ENCODE results near the gene MYBBP1A. TPM values are rescaled to one million over a fixed set of nuclear protein-coding genes. Genes with fewer than 3 reads are reported as not detected.
A peak's percentile ranks its signal among the peaks of the same experiment; 100 is the strongest.

Gene MYBBP1A
- total and polyA plus RNA-seq, 4 donors = 12.2 to 23.3 (median 20.0) TPM

DNA sequence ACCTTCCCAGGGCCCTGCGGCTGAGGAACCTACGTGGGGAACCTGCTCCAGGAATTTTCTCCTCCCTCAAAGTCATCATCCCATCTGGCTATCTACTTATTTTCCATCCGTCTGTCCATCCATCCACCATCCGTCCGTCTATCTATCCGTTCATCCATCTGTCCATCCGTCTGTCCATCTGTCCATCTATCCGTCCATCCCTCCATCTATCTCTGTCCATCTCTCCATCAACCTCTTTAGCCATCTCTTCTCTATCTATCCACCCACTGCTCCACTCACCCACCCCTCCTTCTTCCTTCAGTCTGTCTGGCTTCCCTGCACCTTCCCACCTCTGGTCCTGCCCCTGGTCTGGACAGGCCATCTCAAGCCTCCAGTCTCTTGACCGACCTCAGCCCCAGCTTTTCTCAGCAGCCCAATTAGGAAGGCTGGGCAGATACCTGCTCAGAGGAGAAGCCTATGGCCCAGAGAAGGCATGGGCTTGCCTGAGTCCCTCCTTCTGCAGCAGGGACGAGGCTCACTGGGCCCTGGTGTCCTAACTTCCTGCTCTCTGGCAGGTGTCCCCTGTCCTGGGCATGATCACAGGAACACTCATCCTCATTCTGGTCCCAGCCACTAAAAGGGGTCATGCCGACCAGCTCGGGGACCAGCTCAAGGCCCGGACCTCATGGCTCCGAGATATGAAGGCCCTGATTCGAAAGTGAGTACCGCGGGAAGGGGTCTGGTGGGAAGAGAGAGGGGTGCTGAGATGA, 23.0 kb downstream of the MYBBP1A start (continued):
- TF ChIP-seq EGR1 (IDR thresholded peaks at IDR 0.05; ENCODE audit: low read depth in 2 of 2) (no peak), RAD21 (IDR thresholded peaks at IDR 0.05) (no peak), TAF1 (conservative IDR thresholded peaks at IDR 0.05) (no peak)
- TF ChIP-seq, protein P1, sequence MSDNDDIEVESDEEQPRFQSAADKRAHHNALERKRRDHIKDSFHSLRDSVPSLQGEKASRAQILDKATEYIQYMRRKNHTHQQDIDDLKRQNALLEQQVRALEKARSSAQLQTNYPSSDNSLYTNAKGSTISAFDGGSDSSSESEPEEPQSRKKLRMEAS (IDR thresholded peaks at IDR 0.05) = no peak

DNA sequence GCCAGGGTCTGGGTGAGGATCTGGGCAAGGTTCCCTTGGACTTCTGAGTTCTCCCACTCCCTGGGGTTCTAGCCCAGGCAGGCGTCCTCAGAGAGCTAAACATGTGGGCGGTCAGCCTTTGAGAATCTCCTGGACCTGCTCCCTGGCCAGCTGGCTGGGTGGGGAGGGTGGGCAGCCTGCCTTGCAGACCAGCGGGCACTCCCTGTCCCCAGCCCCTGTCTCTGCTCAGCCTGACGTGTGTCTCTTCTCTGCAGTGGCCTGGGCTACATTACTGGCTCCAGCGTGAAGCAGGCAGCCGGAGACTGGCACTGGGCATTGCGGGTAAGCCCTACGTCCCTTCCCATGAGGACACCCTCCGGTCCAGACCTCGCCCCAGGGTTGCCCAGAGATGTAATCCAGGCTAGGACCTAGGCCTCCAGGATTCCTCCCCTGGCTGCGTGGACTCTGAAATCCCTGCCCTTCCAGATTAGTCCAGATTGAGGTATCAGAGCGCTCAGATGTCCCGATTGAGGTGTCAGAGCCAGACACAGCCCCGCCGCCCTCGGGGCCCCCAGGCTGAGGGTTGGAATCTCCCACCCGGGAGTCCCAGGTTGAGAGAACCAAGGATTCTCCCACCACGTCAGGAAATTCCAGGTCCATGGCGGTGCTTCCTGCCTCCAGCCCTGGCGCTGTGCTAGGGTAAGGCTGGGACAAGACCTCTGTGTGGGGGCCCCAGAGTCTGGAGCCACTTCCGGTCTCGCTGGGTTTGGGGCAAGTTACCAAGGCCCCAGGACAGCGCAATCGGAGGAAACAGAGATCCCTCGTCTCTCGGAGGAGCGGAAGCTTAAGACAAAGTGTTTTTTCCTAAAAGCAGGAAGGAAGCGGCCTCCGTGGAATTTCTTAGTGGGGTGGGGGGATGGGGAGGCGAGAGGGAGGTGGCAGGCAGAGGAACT, 24.1 kb downstream of the MYBBP1A start:
- peaks cover 7 to 23% (median 14%) of the 10 kb centered on the region in 4 donors for H3K4me1 ChIP-seq (ENCODE audit: control insufficient read depth in 4 of 4, insufficient read depth in 4 of 4, low read length in 3 of 4)
- no peak for TF ChIP-seq HNF4A (conservative IDR thresholded peaks at IDR 0.05)
- TF ChIP-seq YY1 (IDR thresholded peaks at IDR 0.05) = no peak
- TF ChIP-seq GABPA (IDR thresholded peaks at IDR 0.05 in 1 of 2, conservative IDR thresholded peaks at IDR 0.05 in 1 of 2) = peak in 1 of 2 donors; percentile 18
- TF ChIP-seq SP1 (IDR thresholded peaks at IDR 0.05) = peak; percentile 44
- no peak for TF ChIP-seq REST (IDR thresholded peaks at IDR 0.05)
- peak; percentile 21 to 30 for TF ChIP-seq RAD21 (IDR thresholded peaks at IDR 0.05)
- TF ChIP-seq NR2F2 (IDR thresholded peaks at IDR 0.05) = peak; percentile 89
- no peaks in the 10 kb centered on the region for H3K9me3 ChIP-seq (ENCODE audit: control insufficient read depth in 4 of 4, low read length in 3 of 4)
- no peak for DNase-seq (ENCODE audit: low spot score)
- peak overlapping the region; percentile 13 to 70 for H3K27ac ChIP-seq (ENCODE audit: low read depth in 1 of 2, low read length in 2 of 2)
- H3K4me3 ChIP-seq (ENCODE audit: low read depth in 1 of 3, low read length in 3 of 3) = no peak overlapping the region
- no peak overlapping the region for H3K9ac ChIP-seq (ENCODE audit: low read depth in 1 of 2, low read length in 2 of 2)
- 72% methylated on average over 30 of the region's 30 CpGs for WGBS
- no peaks in the 10 kb centered on the region for H3K27me3 ChIP-seq (ENCODE audit: control insufficient read depth in 4 of 4, insufficient read depth in 4 of 4, low read length in 3 of 4)
- peaks cover 0 to 1% (median 0%) of the 10 kb centered on the region in 4 donors for H3K36me3 ChIP-seq (ENCODE audit: control insufficient read depth in 4 of 4, insufficient read depth in 3 of 4, low read depth in 1 of 4, low read length in 3 of 4)

DNA sequence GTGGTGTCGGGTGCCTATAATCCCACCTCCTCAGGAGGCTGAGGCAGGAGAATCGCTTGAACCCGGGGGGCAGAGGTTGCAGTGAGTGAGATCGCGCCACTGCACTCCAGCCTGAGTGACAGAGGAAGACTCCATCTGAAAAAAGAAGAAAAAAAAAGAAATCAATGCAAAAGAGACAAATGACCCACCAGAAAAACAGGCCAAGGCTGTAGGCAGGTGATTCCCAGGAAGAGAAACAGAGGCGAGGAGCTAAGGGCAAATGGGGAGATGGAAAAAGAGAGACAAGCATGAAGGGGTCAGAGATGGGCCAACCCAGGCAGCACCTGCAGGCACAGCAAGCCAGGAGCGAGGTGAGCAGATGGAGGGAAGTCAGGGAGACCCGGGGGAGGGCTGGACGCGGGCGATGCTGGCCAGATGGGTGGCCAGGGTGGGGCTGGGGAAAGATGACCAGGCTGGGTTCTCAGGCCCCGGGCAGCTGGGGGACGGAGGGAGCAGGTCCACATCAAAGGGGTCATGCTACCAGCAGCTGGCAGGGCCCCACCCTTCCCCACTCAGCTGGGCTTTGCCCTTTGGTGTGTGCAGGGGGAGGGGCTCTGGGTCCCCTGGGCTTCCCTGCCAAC, 25.5 kb downstream of the MYBBP1A start:
- Histone ChIP-seq H3K9ac (ENCODE audit: low read depth in 1 of 2, low read length in 2 of 2) (no peak overlapping the region), H3K9me3 (ENCODE audit: control insufficient read depth in 4 of 4, low read length in 3 of 4) (no peaks in the 10 kb centered on the region), H3K36me3 (ENCODE audit: control insufficient read depth in 4 of 4, insufficient read depth in 3 of 4, low read depth in 1 of 4, low read length in 3 of 4) (peaks cover 0 to 1% (median 0%) of the 10 kb centered on the region in 4 donors), H3K4me1 (ENCODE audit: control insufficient read depth in 4 of 4, insufficient read depth in 4 of 4, low read length in 3 of 4) (peaks cover 7 to 16% (median 12%) of the 10 kb centered on the region in 4 donors), H3K4me3 (ENCODE audit: low read depth in 1 of 3, low read length in 3 of 3) (no peak overlapping the region), H3K27ac (ENCODE audit: low read depth in 1 of 2, low read length in 2 of 2) (no peak overlapping the region), H3K27me3 (ENCODE audit: control insufficient read depth in 4 of 4, insufficient read depth in 4 of 4, low read length in 3 of 4) (no peaks in the 10 kb centered on the region)
- no peak for DNase-seq (ENCODE audit: low spot score)
- 86% methylated on average over 13 of the region's 13 CpGs for WGBS
- TF ChIP-seq SP1 (IDR thresholded peaks at IDR 0.05) (no peak), NR2F2 (IDR thresholded peaks at IDR 0.05) (no peak), RAD21 (IDR thresholded peaks at IDR 0.05) (no peak), HNF4A (conservative IDR thresholded peaks at IDR 0.05) (no peak), GABPA (IDR thresholded peaks at IDR 0.05 in 1 of 2, conservative IDR thresholded peaks at IDR 0.05 in 1 of 2) (no peak), YY1 (IDR thresholded peaks at IDR 0.05) (no peak), CTCF (IDR thresholded peaks at IDR 0.05; ENCODE audit: low read depth, low read length, missing input control) (no peak), HNF4G (IDR thresholded peaks at IDR 0.05) (no peak), JUND (IDR thresholded peaks at IDR 0.05) (no peak), REST (IDR thresholded peaks at IDR 0.05) (no peak), TAF1 (conservative IDR thresholded peaks at IDR 0.05) (no peak)
- TF ChIP-seq, protein P1 (IDR thresholded peaks at IDR 0.05) = no peak
- TF ChIP-seq, protein P2, sequence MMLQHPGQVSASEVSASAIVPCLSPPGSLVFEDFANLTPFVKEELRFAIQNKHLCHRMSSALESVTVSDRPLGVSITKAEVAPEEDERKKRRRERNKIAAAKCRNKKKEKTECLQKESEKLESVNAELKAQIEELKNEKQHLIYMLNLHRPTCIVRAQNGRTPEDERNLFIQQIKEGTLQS (IDR thresholded peaks at IDR 0.05) = no peak

Data from liver (tissue), 9 donors.